HG03378 (cell line): ENCODE measurements around the gene MED8.
A peak's percentile ranks its signal among the peaks of the same experiment; 100 is the strongest.

Experiments
- ATAC-seq: cut with Tn5 transposase; IDR thresholded peaks from one replicate; pipeline ENCODE4 v1.9.1; 2021; ENCODE audit warnings: mild to moderate bottlenecking, moderate library complexity; ENCODE audit not compliant: unreplicated experiment

Gene MED8

GRCh38 chr1:43389326-43390313 lies at the start of gene MED8, which contains the start of gene SZT2:
MED8 (minus strand) TSS chr1:43389800; CDS start chr1:43389764, 36 bp downstream.
SZT2 (plus strand) TSS chr1:43389899; CDS start chr1:43389969, 70 bp downstream.
- ATAC-seq: peak; percentile 73

GRCh38 chr1:43438953-43439581 lies 49.5 kb upstream of the MED8 start:
- no peak for ATAC-seq

GRCh38 chr1:43438576-43438952 lies 49.0 kb upstream of the MED8 start:
- no peak for ATAC-seq

GRCh38 chr1:43438006-43438405 lies 48.4 kb upstream of the MED8 start:
- ATAC-seq: no peak

- ATAC-seq: no peak
Measured at GRCh38 chr1:43437031-43437973, 47.7 kb upstream of the MED8 start.

- ATAC-seq: no peak
Measured at GRCh38 chr1:43436371-43436770, 46.8 kb upstream of the MED8 start.

- ATAC-seq: no peak
Measured at GRCh38 chr1:43435146-43436145, 45.8 kb upstream of the MED8 start.

- no peak for ATAC-seq
Measured at GRCh38 chr1:43434256-43434655, 44.7 kb upstream of the MED8 start.

- ATAC-seq: no peak
Measured at GRCh38 chr1:43432907-43433306, 43.3 kb upstream of the MED8 start.

GRCh38 chr1:43432171-43432860 lies 42.7 kb upstream of the MED8 start:
- ATAC-seq: no peak

- no peak for ATAC-seq
Measured at GRCh38 chr1:43431676-43432075, 42.1 kb upstream of the MED8 start.

- ATAC-seq: no peak
Measured at GRCh38 chr1:43430831-43431230, 41.2 kb upstream of the MED8 start.

- no peak for ATAC-seq
Measured at GRCh38 chr1:43427941-43428340, 38.3 kb upstream of the MED8 start.

- ATAC-seq: no peak
Measured at GRCh38 chr1:43427524-43427923, 37.9 kb upstream of the MED8 start.

GRCh38 chr1:43426221-43426620 lies 36.6 kb upstream of the MED8 start:
- ATAC-seq: no peak

GRCh38 chr1:43425045-43425444 lies 35.4 kb upstream of the MED8 start:
- no peak for ATAC-seq

GRCh38 chr1:43423672-43424550 lies 34.3 kb upstream of the MED8 start:
- ATAC-seq: no peak

- no peak for ATAC-seq
Measured at GRCh38 chr1:43422995-43423671, 33.5 kb upstream of the MED8 start.
